B cell (primary cell): Measurements from ENCODE around the gene PFDN6. TPM values are rescaled to one million over a fixed set of nuclear protein-coding genes. Genes with fewer than 3 reads are reported as not detected.
A peak's percentile ranks its signal among the peaks of the same experiment; 100 is the strongest.

ENCODE experiments used
- ATAC-seq: fragments of 200-7000 bp; cut with Tn5 transposase; one replicate; pipeline ENCODE4 v1.10.0; 2021; ENCODE audit warnings: low read depth, mild to moderate bottlenecking, moderate number of reproducible peaks, moderate library complexity
- CTCF ChIA-PET: fragments of 350-600 bp; sonication (Branson Sonifier 250); formaldehyde crosslinking; loops from one replicate; lab custom pipeline; 2021; ENCODE audit warnings: antibody characterized with exemption, inconsistent platforms; lab: Charles Lee
- POLR2A ChIA-PET: fragments of 350-600 bp; sonication (Branson Sonifier 250); formaldehyde crosslinking; loops from one replicate; lab custom pipeline; 2021; ENCODE audit warnings: antibody characterized with exemption; lab: Charles Lee
- DNase-seq: peaks from one replicate; pipeline ENCODE4 v3.0.0; 2013
- H2AFZ ChIP-seq: 2 replicates; pipeline ENCODE4 v1.6.1; 2012; ENCODE audit warnings: mild to moderate bottlenecking, low read depth, low read length; ENCODE audit not compliant: insufficient read depth, poor library complexity, severe bottlenecking
- H3K27ac ChIP-seq, 2 donors: 1 replicate in 1 of 2; 2 replicates in 1 of 2; pipeline ENCODE4 v1.5.1; 2012 to 2013; ENCODE audit warnings: low read length in 2 of 2, mild to moderate bottlenecking in 2 of 2, moderate library complexity in 1 of 2
- H3K27me3 ChIP-seq, 4 experiments: fragments of 200-600 bp in 1 of 4; sonication (generic) in 1 of 4; replicated peaks in 1 of 4; 1 replicate in 2 of 4; 2 replicates in 2 of 4; pipeline versions ENCODE4 v1.6.1 to v1.7.0; 2013 to 2016; ENCODE audit warnings: low read length in 3 of 4, mild to moderate bottlenecking in 2 of 4, mixed read lengths in 1 of 4, moderate library complexity in 1 of 4; ENCODE audit not compliant: insufficient read depth in 4 of 4, control insufficient read depth in 3 of 4; ENCODE audit errors: control extremely low read depth in 1 of 4
- H3K36me3 ChIP-seq, 2 experiments: replicated peaks in 1 of 2; 1 replicate in 1 of 2; 2 replicates in 1 of 2; pipeline versions ENCODE4 v1.6.1 to v1.7.1; 2013; ENCODE audit warnings: low read length in 1 of 2; ENCODE audit not compliant: insufficient read depth in 2 of 2, control insufficient read depth in 1 of 2; ENCODE audit errors: control extremely low read depth in 1 of 2, extremely low read depth in 1 of 2
- H3K4me1 ChIP-seq, 2 donors: fragments of 200-600 bp in 1 of 2; sonication (generic) in 1 of 2; 1 replicate in 1 of 2; 2 replicates in 1 of 2; pipeline versions ENCODE4 v1.5.1 to v1.6.1; 2013 to 2017; ENCODE audit warnings: low read length in 2 of 2; ENCODE audit not compliant: control insufficient read depth in 2 of 2, insufficient read depth in 2 of 2
- H3K4me2 ChIP-seq: replicated peaks from 2 replicates; pipeline ENCODE3; 2012; ENCODE audit warnings: mild to moderate bottlenecking, low read depth, low read length; ENCODE audit not compliant: poor library complexity, severe bottlenecking
- H3K4me3 ChIP-seq, 5 experiments: fragments of 200-600 bp in 1 of 5; sonication (generic) in 1 of 5; 1 replicate in 3 of 5; 2 replicates in 2 of 5; pipeline versions ENCODE4 v1.5.1 to v1.7.0; 2011 to 2016; ENCODE audit warnings: low read length in 4 of 5, mild to moderate bottlenecking in 4 of 5, low read depth in 2 of 5, control low read depth in 1 of 5, moderate library complexity in 1 of 5; ENCODE audit not compliant: insufficient read depth in 1 of 5; ENCODE audit errors: control extremely low read depth in 1 of 5, extremely low read depth in 1 of 5
- H3K79me2 ChIP-seq: fragments of 200-600 bp; sonication (generic); one replicate; pipeline ENCODE4 v1.6.0; 2016; ENCODE audit warnings: low read length; ENCODE audit not compliant: control insufficient read depth, insufficient read depth
- H3K9ac ChIP-seq: fragments of 200-600 bp; sonication (generic); 2 replicates; pipeline ENCODE4 v1.6.1; 2017; ENCODE audit warnings: mild to moderate bottlenecking, low read length, moderate library complexity
- H3K9me3 ChIP-seq, 3 donors: one replicate each; pipeline versions ENCODE4 v1.6.1 to v1.7.1; 2013; ENCODE audit warnings: low read length in 2 of 3; ENCODE audit not compliant: control insufficient read depth in 2 of 3, insufficient read depth in 1 of 3; ENCODE audit errors: control extremely low read depth in 1 of 3
- H4K20me1 ChIP-seq: 2 replicates; pipeline ENCODE4 v1.6.0; 2012; ENCODE audit warnings: mild to moderate bottlenecking, low read length; ENCODE audit not compliant: insufficient read depth, control insufficient read depth, poor library complexity, severe bottlenecking
- H3K27ac Mint-ChIP-seq: one replicate; pipeline ENCODE4 v1.8.0; 2021; ENCODE audit warnings: mixed read lengths
- H3K27me3 Mint-ChIP-seq: one replicate; pipeline ENCODE4 v1.8.0; 2021; ENCODE audit warnings: mixed read lengths
- H3K4me1 Mint-ChIP-seq: one replicate; pipeline ENCODE4 v1.8.0; 2021; ENCODE audit warnings: mixed read lengths
- H3K4me3 Mint-ChIP-seq: one replicate; pipeline ENCODE4 v1.8.0; 2021; ENCODE audit warnings: mixed read lengths
- H3K9me3 Mint-ChIP-seq: one replicate; pipeline ENCODE4 v1.8.0; 2022; ENCODE audit warnings: mixed read lengths; ENCODE audit not compliant: insufficient read depth
- EZH2 ChIP-seq: IDR thresholded peaks from 2 replicates; pipeline ENCODE4 v1.6.1; 2012; ENCODE audit warnings: borderline replicate concordance, low read depth, mild to moderate bottlenecking, moderate library complexity, low read length; ENCODE audit not compliant: insufficient read depth, poor library complexity, severe bottlenecking
- WGBS: methylation state at CpG from one replicate; pipeline ENCODE4 v1.1.5; 2013; ENCODE audit warnings: missing lambda C conversion rate; ENCODE audit not compliant: insufficient coverage; 5-methylcytosine and 5-hydroxymethylcytosine counted together
- intact Hi-C: fragments of 100-400 bp; cut with micrococcal nuclease; formaldehyde crosslinking; loops from one replicate; pipeline ENCODE4 v1.10.0; 2022
- polyA plus RNA-seq: library from polyadenylated mRNA; depleted of rRNA; stranded (reverse); fragments of >200 nt; gene quantifications from 2 replicates; pipeline ENCODE4 v1.2.3, GENCODE V29; 2012
- total RNA-seq, 2 donors: library from RNA; stranded (reverse); fragments of 120-200 nt in 1 of 2; gene quantifications; 1 replicate in 1 of 2; 2 replicates in 1 of 2; pipeline versions ENCODE4 v1.2.3 to v1.2.4, GENCODE V29; 2013 to 2022
- TF ChIP-seq, protein P1 (sequence below): fragments of 200-600 bp; IDR thresholded peaks from one replicate; pipeline ENCODE4 v1.8.0; 2022; ENCODE audit warnings: antibody characterized with exemption, mild to moderate bottlenecking

Gene PFDN6
- total and polyA plus RNA-seq, 2 donors (not counting 1 experiment from before 2014, with no cell fraction given) = 33.2 to 51.1 TPM

DNA sequence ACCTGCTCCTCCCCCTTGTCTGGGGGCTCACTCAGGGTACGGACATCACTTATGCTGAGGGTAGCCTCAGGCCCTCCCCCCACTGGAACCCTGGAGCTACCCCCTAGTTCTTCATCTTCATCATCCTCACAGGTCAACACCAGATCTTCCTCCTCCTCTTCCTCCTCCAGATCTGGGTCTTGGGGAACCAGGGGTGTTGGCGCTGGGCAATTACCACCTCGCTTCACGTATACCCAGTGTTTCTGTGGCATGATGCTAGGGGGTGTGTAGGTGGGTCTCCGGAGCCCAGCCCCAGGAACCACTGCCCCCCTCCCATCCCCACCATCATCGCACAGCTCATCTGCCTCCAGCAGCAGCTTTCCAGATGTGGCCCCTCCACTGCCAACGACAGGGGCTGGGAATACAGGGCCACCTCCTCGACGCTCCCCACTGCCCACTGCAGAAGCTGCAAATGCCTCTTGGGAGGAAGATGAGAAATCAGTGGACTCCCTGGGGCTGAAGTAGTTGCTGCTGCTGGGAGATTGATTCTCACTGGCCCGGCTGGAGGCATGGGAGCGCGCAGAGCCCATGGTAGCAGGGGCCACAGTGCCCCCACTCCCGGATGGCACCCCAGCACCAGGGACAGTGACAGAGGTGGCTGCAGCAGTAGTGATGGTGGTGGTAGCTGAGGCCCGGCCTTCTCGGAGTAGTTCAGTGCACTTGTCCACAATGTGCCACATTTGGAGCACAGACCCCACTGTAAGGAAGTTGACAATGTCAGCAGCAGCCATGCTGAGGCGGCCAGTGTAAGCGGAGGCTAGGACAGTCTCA lies 26.6 kb downstream of the PFDN6 start:
- Mint-ChIP-seq H3K27me3 (no peaks in the 10 kb centered on the region), H3K4me1 (peaks cover 80% of the 10 kb centered on the region), H3K27ac (peak overlapping the region; percentile 98), H3K9me3 (no peaks in the 10 kb centered on the region), H3K4me3 (peak overlapping the region; percentile 100)
- Histone ChIP-seq H3K9ac (no peak overlapping the region), H2AFZ (no peak overlapping the region), H3K36me3 (peaks cover 3 to 54% of the 10 kb centered on the region in 2 experiments), H4K20me1 (peaks cover 47% of the 10 kb centered on the region), H3K27me3 (no peaks in the 10 kb centered on the region), H3K4me3 (no peak overlapping the region), H3K27ac (peak overlapping the region; percentile 97 to 100), H3K9me3 (no peaks in the 10 kb centered on the region), H3K4me2 (peak overlapping the region; percentile 99), H3K4me1 (peaks cover 67 to 79% of the 10 kb centered on the region in 2 donors), H3K79me2 (peaks cover 90% of the 10 kb centered on the region)
- TF ChIP-seq, protein P1, sequence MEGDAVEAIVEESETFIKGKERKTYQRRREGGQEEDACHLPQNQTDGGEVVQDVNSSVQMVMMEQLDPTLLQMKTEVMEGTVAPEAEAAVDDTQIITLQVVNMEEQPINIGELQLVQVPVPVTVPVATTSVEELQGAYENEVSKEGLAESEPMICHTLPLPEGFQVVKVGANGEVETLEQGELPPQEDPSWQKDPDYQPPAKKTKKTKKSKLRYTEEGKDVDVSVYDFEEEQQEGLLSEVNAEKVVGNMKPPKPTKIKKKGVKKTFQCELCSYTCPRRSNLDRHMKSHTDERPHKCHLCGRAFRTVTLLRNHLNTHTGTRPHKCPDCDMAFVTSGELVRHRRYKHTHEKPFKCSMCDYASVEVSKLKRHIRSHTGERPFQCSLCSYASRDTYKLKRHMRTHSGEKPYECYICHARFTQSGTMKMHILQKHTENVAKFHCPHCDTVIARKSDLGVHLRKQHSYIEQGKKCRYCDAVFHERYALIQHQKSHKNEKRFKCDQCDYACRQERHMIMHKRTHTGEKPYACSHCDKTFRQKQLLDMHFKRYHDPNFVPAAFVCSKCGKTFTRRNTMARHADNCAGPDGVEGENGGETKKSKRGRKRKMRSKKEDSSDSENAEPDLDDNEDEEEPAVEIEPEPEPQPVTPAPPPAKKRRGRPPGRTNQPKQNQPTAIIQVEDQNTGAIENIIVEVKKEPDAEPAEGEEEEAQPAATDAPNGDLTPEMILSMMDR = no peak
- no peak for TF ChIP-seq EZH2
- DNase-seq (peak; percentile 42), ATAC-seq (no peak)
- WGBS = 98% methylated on average over 12 of the region's 17 CpGs
- CTCF ChIA-PET = interaction anchor here (0.5 to 5.3 kb wide), 3 partner anchors 10 to 1485 kb away, joined by 3 to 50 read pairs (median 3); no protein-coding TSS in a partner anchor
- POLR2A ChIA-PET = interaction anchor here (0.6 to 2.3 kb wide), 4 partner anchors 10 to 38 kb away, joined by 3 to 24 read pairs (median 8); partner anchors contain the start of genes B3GALT4 and WDR46
- intact Hi-C loops = no loop called here
